Gastroesophageal sphincter (tissue), 3 donors: ENCODE results near the gene DKK3.
A peak's percentile ranks its signal among the peaks of the same experiment; 100 is the strongest.

Experiments
- EP300 ChIP-seq: sonication (generic); formaldehyde crosslinking; IDR thresholded peaks from one replicate; pipeline ENCODE4 v1.6.1; 2017; ENCODE audit warnings: antibody characterized with exemption, mild to moderate bottlenecking
- POLR2A ChIP-seq, 2 donors: fragments of 450-650 bp; IDR thresholded peaks; one replicate each; pipeline ENCODE4 v1.6.1; 2017; ENCODE audit warnings: antibody characterized with exemption in 2 of 2, mild to moderate bottlenecking in 2 of 2, moderate library complexity in 1 of 2
- POLR2AphosphoS5 ChIP-seq: sonication (generic); formaldehyde crosslinking; IDR thresholded peaks from one replicate; pipeline ENCODE4 v1.6.1; 2017; ENCODE audit warnings: antibody characterized with exemption
- TF ChIP-seq, protein P1 (sequence below), 4 experiments: fragments of 200-600 bp in 2 of 4; fragments of 450-650 bp in 2 of 4; sonication (generic) in 1 of 4; IDR thresholded peaks; one replicate each; pipeline ENCODE4 v1.5.1; 2017 to 2019; ENCODE audit warnings: antibody characterized with exemption in 4 of 4, mild to moderate bottlenecking in 2 of 4, moderate library complexity in 2 of 4

DNA sequence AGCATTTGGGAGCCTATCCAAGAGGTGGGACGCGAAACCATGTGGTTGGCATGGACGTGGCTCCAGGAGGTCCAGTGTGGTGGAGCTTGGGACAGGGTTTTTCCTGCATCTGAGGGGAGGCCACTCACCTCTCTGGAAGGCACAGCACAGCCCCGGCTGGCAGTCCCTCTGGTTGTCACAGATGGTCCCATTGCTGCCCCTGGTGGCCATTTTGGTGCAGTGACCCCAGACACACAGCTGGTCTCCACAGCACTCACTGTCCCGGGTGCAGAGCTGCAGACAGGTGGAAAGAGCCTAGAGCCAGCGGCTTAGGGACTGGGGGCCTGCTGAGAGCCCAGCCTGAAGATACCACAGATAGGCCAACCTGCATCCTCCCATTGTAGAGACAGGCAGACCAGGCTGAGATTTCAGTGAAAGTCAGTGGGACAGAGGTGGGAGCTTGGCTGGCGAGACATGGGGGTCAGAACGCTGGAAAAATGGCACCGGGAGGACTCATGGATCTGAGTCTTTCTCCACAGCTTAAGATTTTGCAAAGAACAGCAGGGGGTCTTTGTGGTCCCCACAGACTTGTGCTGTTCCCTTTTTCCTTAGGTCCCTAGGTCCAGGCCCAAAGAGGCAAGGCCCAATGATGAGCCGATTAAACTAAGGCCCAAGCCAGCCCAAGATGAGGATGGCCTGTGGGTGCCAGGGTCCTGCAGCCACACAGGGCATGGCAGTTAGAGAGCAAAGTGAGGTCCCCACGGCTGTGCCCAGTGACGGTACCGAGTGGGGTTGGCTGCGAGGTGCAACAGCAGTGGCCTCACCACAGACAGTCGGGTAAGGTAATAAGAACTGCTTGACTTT is 41.4 kb downstream of the DKK3 start:
- TF ChIP-seq, protein P1, sequence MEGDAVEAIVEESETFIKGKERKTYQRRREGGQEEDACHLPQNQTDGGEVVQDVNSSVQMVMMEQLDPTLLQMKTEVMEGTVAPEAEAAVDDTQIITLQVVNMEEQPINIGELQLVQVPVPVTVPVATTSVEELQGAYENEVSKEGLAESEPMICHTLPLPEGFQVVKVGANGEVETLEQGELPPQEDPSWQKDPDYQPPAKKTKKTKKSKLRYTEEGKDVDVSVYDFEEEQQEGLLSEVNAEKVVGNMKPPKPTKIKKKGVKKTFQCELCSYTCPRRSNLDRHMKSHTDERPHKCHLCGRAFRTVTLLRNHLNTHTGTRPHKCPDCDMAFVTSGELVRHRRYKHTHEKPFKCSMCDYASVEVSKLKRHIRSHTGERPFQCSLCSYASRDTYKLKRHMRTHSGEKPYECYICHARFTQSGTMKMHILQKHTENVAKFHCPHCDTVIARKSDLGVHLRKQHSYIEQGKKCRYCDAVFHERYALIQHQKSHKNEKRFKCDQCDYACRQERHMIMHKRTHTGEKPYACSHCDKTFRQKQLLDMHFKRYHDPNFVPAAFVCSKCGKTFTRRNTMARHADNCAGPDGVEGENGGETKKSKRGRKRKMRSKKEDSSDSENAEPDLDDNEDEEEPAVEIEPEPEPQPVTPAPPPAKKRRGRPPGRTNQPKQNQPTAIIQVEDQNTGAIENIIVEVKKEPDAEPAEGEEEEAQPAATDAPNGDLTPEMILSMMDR (IDR thresholded peaks at IDR 0.05): peak in 3 of 4 experiments; percentile 52 to 72 (median 57)
- TF ChIP-seq POLR2A (IDR thresholded peaks at IDR 0.05) (no peak), POLR2AphosphoS5 (no peak), EP300 (no peak)
